Neural crest cell (in vitro differentiated cells): ENCODE data around the gene STK26. TPM values are rescaled to one million over a fixed set of nuclear protein-coding genes. Genes with fewer than 3 reads are reported as not detected.
"Not testable (repeated sequence)": the region's sequence is repeated elsewhere in the genome, so short reads cannot be mapped to it uniquely, and the experiment has no call there.

Source experiments
- DNase-seq: peaks from one replicate; pipeline ENCODE4 v3.0.0; 2021; ENCODE audit warnings: low read depth, mixed read lengths, low spot score
- H3K27ac Mint-ChIP-seq: one replicate; pipeline ENCODE4 v1.8.0; 2021; ENCODE audit warnings: mild to moderate bottlenecking, mixed read lengths; ENCODE audit not compliant: unreplicated experiment
- H3K27me3 Mint-ChIP-seq: 2 replicates; pipeline ENCODE4 v1.8.0; 2021; ENCODE audit warnings: low read depth, mild to moderate bottlenecking, mixed read lengths
- H3K36me3 Mint-ChIP-seq: 2 replicates; pipeline ENCODE4 v1.8.0; 2021; ENCODE audit warnings: low read depth, mild to moderate bottlenecking, mixed read lengths
- H3K4me1 Mint-ChIP-seq: 2 replicates; pipeline ENCODE4 v1.8.0; 2021; ENCODE audit warnings: mixed read lengths
- H3K4me3 Mint-ChIP-seq: one replicate; pipeline ENCODE4 v1.8.0; 2021; ENCODE audit warnings: mild to moderate bottlenecking, mixed read lengths
- H3K9me3 Mint-ChIP-seq: 2 replicates; pipeline ENCODE4 v1.8.0; 2021; ENCODE audit warnings: mixed read lengths
- CTCF ChIP-seq: fragments of 200-600 bp; sonication (generic); conservative IDR thresholded peaks from 2 replicates; pipeline ENCODE4 v1.5.0; 2021; ENCODE audit warnings: antibody characterized with exemption, mild to moderate bottlenecking
- total RNA-seq: library from RNA; stranded (reverse); gene quantifications from 2 replicates; pipeline ENCODE4 v1.2.1, GENCODE V29; 2021

Gene STK26
- total RNA-seq, 1 donor from 2014 or later = 65.0 TPM

GRCh38 chrX:132046533-132046932 is 23.4 kb downstream of the STK26 start:
- DNase-seq = no peak
- no peak overlapping the region for H3K4me3 Mint-ChIP-seq
- H3K27me3 Mint-ChIP-seq = no peaks in the 10 kb centered on the region
- no peak overlapping the region for H3K27ac Mint-ChIP-seq
- H3K36me3 Mint-ChIP-seq = no peaks in the 10 kb centered on the region
- TF ChIP-seq CTCF = no peak
- H3K9me3 Mint-ChIP-seq = peaks cover 3% of the 10 kb centered on the region
- peaks cover 31% of the 10 kb centered on the region for H3K4me1 Mint-ChIP-seq

GRCh38 chrX:132051778-132052177 is 28.7 kb downstream of the STK26 start:
- not testable (repeated sequence) for H3K4me3 Mint-ChIP-seq, H3K27me3 Mint-ChIP-seq, H3K4me1 Mint-ChIP-seq, DNase-seq, H3K9me3 Mint-ChIP-seq
- Mint-ChIP-seq H3K27ac (peak overlapping the region; percentile 29), H3K36me3 (peaks cover 14% of the 10 kb centered on the region)

- H3K9me3 Mint-ChIP-seq = no peaks in the 10 kb centered on the region
- no peak for DNase-seq
- TF ChIP-seq CTCF = no peak
- no peak overlapping the region for H3K27ac Mint-ChIP-seq
- H3K4me3 Mint-ChIP-seq = no peak overlapping the region
- H3K4me1 Mint-ChIP-seq = no peaks in the 10 kb centered on the region
- H3K27me3 Mint-ChIP-seq = no peaks in the 10 kb centered on the region
- H3K36me3 Mint-ChIP-seq = peaks cover 9% of the 10 kb centered on the region
Measured at GRCh38 chrX:132058050-132058449, 34.9 kb downstream of the STK26 start.

GRCh38 chrX:132058975-132059374 is 35.9 kb downstream of the STK26 start:
- no peaks in the 10 kb centered on the region for H3K4me1 Mint-ChIP-seq
- no peak overlapping the region for H3K4me3 Mint-ChIP-seq
- TF ChIP-seq CTCF = no peak

GRCh38 chrX:132059973-132060540 is 37.0 kb downstream of the STK26 start:
- H3K27ac Mint-ChIP-seq = no peak overlapping the region
- TF ChIP-seq CTCF = no peak
- H3K4me3 Mint-ChIP-seq = no peak overlapping the region
- no peaks in the 10 kb centered on the region for H3K4me1 Mint-ChIP-seq
- no peaks in the 10 kb centered on the region for H3K27me3 Mint-ChIP-seq
- no peaks in the 10 kb centered on the region for H3K9me3 Mint-ChIP-seq
- DNase-seq = no peak
- peaks cover 7% of the 10 kb centered on the region for H3K36me3 Mint-ChIP-seq

More at GRCh38 chrX:132058975-132059374, 35.9 kb downstream of the STK26 start:
- H3K27me3 Mint-ChIP-seq = no peaks in the 10 kb centered on the region
- no peak overlapping the region for H3K27ac Mint-ChIP-seq
- peaks cover 7% of the 10 kb centered on the region for H3K36me3 Mint-ChIP-seq
- no peaks in the 10 kb centered on the region for H3K9me3 Mint-ChIP-seq
- no peak for DNase-seq

GRCh38 chrX:132063334-132063733 is 40.2 kb downstream of the STK26 start:
- TF ChIP-seq CTCF = no peak
- DNase-seq = no peak
- H3K27me3 Mint-ChIP-seq = no peaks in the 10 kb centered on the region
- H3K36me3 Mint-ChIP-seq = no peaks in the 10 kb centered on the region
- no peaks in the 10 kb centered on the region for H3K9me3 Mint-ChIP-seq
- H3K4me1 Mint-ChIP-seq = no peaks in the 10 kb centered on the region
- H3K4me3 Mint-ChIP-seq = no peak overlapping the region
- H3K27ac Mint-ChIP-seq = no peak overlapping the region
